Fibroblast of peridontal ligament (primary cell): ENCODE data around the gene ANKRD12.

Experiments used
- DNase-seq: peaks from one replicate; pipeline ENCODE4 v3.0.0-alpha.2; 2010; ENCODE audit errors: extremely low read depth

The ANKRD12 gene

GRCh38 chr18:9290156-9290555, 153.6 kb downstream of the ANKRD12 start:
- DNase-seq, result peak; percentile 62

GRCh38 chr18:9292047-9292446, 155.5 kb downstream of the ANKRD12 start:
- DNase-seq, result no peak

GRCh38 chr18:9293948-9294347, 157.4 kb downstream of the ANKRD12 start:
- no peak for DNase-seq

GRCh38 chr18:9296233-9297006, 159.8 kb downstream of the ANKRD12 start:
- peak; percentile 50 for DNase-seq

- DNase-seq, result no peak
Measured at GRCh38 chr18:9297007-9297393, 160.4 kb downstream of the ANKRD12 start.

- DNase-seq, result no peak
Measured at GRCh38 chr18:9304388-9305070, 167.9 kb downstream of the ANKRD12 start.

- DNase-seq, result peak; percentile 36
Measured at GRCh38 chr18:9319333-9319732, 182.8 kb downstream of the ANKRD12 start.

- peak; percentile 47 for DNase-seq
Measured at GRCh38 chr18:9321017-9321452, 184.5 kb downstream of the ANKRD12 start.

GRCh38 chr18:9321736-9322135, 185.2 kb downstream of the ANKRD12 start:
- DNase-seq, result no peak

GRCh38 chr18:9322744-9323143, 186.2 kb downstream of the ANKRD12 start:
- DNase-seq, result no peak

GRCh38 chr18:9323750-9324445, 187.3 kb downstream of the ANKRD12 start:
- peak; percentile 44 for DNase-seq

- no peak for DNase-seq
Measured at GRCh38 chr18:9325716-9326115, 189.1 kb downstream of the ANKRD12 start.

GRCh38 chr18:9328776-9329175, 192.2 kb downstream of the ANKRD12 start:
- no peak for DNase-seq

GRCh38 chr18:9329471-9329870, 192.9 kb downstream of the ANKRD12 start:
- no peak for DNase-seq

- DNase-seq, result no peak
Measured at GRCh38 chr18:9330419-9330818, 193.8 kb downstream of the ANKRD12 start.

- DNase-seq, result no peak
Measured at GRCh38 chr18:9333441-9334328, 197.1 kb downstream of the ANKRD12 start.

- DNase-seq, result peak; percentile 90
Measured at GRCh38 chr18:9334329-9334972, 197.9 kb downstream of the ANKRD12 start, which contains the start of gene TWSG1. Gene TWSG1 (plus strand): TSS chr18:9334773. CDS start chr18:9337230, 2,457 bp downstream.

- DNase-seq, result peak; percentile 46
Measured at GRCh38 chr18:9334973-9335696, 198.6 kb downstream of the ANKRD12 start.
